Kidney glomerular epithelial cell (primary cell): ENCODE data around the gene ULK4.

Experiments used
- DNase-seq: peaks from one replicate; lab custom pipeline; 2025; lab: John Stamatoyannopoulos, UW

Gene ULK4

DNA sequence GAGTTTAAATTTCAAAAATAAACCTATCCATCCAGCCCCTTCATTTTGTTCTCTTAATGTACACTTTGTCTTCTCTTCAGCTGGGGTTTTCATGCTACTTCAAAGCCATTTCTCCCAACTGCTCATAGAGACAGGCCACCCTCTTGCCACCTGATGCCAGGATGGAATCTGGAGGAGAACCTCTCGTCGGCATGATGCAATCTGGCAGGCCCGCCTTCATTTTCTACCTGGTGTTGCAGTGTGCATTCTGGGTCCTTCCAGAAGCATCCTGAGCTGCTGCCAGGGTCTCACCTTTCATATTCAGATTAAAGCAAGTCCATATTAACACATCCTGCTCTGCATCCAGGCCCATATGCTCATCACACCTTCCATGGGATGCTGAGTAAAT, 701.8 kb downstream of the ULK4 start:
- no peak for DNase-seq

DNA sequence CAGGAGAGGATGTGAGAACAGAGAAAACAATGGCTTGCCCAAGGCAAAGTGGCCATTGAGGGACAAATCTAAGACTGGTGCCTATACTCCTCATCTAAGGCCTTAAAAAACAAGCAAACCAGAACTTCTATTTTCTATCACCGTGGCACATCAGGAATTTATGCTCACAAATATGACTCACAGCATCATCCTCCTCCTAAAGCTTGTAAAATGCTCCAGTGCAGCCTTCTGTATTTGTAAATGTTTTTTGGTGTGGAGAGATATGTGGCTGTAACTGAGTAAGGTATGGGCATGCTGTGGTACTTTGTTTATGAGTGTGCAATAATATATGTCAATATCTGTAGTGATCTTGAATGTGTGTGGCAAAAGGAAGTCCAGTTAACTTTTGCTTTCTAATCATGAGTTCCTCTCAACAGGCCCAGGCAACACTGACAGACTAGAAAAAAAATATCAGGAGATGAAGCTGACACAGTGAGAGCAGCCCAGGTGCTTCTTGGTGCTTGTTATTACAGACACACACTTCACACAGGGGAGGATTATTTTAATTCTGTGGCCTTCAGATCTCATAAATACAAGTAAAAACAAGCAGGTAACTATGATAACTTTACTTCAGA, 702.3 kb downstream of the ULK4 start:
- peak; percentile 37 for DNase-seq

GRCh38 chr3:41258239-41258800, 703.6 kb downstream of the ULK4 start:
- DNase-seq = no peak

DNA sequence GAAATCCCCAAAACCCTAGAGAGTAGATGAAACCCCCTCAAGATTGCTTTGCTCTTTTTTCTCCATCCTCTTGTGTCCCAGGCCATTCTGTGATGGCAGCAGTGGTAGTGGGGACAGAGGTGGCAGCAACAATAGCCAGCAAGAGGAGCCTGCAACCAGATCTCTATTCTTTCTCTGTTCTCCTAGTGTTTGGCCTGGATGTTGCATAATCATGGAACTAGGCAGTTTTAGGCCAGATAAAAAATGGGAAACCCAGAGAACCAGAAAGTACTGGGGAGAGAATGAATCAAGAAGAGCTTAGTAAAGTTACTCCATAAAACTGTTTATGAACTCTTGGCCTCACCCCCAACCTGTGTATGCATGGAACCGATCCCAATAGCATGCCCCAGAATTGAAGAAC, 710.3 kb downstream of the ULK4 start:
- DNase-seq = no peak

DNA sequence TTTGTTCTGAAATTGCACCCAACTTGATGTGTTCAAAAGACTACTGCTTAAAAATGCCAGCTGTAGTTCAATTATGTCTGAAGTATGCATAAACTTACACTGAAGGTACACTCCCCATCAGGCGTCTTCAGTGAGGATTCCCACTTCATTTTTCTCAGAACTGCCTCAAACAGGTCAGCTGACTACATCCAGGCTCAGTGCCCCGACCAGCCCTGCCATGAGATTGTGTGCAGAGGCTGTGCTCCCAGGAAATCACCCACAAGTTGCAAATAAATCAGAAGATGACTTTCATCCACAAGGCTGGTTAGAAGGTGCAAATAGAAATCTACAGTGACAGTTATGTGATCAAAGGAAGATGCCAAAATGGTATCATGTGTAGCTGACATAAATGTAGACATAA, 711.1 kb downstream of the ULK4 start:
- DNase-seq = no peak

- no peak for DNase-seq
Measured at GRCh38 chr3:41249318-41249717, 712.6 kb downstream of the ULK4 start.

GRCh38 chr3:41248525-41248924, 713.4 kb downstream of the ULK4 start:
- DNase-seq = no peak

DNA sequence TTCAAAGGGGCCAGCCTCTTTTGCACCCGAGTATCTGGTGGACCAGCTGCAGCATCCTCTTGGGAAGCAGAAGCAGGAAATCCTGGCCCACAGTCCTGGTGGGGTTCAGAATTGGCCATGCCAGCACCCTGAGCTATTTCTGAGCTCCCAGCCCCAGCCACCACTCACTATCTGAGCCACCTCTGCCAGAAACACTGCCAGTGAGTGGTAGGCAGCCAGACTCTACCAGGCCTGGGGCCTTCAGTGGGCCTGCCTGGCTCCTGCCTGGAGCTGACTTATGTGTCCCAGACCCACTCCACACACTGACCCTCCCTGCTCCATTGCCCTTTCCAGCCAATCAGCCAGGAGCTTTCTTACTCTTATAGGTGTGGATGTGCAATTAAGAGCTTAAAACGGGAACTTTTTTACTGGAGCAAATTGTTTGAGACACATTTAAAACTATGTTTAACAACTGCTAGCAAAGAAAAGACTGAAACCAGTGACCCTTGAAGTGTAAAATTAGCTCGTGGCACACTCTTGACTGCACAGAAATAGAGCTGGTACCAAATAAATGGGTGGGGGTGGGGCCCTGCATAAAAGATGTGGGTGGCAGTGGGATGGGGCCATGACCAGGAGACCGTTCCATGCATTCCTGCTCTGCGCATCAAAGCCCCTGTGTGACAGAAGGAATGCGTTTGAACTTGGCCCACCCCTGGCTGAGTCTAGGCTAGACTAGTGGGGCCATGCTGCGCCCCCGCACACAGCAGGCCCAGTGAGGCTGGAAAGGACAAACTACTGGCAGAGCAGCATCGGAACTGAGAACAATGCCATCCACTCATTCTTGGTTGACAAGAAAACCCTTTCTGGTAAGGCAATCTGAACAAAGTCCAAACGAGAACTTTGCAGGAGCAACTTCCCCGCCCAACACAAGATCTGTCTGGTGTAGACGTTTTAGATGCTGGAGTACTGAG, 714.6 kb downstream of the ULK4 start:
- no peak for DNase-seq

- DNase-seq = no peak
Measured at GRCh38 chr3:41244620-41245336, 717.1 kb downstream of the ULK4 start.

DNA sequence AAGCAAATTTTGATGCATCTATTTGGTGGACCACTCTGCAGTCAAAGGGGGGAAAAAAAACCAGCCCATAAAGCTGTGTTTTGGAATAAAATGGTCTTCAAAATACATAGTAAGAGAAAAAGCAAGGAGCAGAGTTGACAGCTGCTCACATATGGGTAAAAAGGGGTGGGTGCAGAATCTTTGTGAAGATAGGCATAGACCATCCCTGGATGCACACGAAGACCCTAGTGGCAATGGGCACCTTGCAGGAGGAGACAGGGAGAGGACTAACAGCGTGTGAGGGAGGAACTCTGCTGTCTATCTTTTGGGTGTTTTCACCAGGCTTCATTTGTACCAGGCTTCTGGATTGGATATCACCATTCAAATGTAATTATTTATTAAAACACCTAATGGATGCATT, 718.7 kb downstream of the ULK4 start:
- no peak for DNase-seq

DNA sequence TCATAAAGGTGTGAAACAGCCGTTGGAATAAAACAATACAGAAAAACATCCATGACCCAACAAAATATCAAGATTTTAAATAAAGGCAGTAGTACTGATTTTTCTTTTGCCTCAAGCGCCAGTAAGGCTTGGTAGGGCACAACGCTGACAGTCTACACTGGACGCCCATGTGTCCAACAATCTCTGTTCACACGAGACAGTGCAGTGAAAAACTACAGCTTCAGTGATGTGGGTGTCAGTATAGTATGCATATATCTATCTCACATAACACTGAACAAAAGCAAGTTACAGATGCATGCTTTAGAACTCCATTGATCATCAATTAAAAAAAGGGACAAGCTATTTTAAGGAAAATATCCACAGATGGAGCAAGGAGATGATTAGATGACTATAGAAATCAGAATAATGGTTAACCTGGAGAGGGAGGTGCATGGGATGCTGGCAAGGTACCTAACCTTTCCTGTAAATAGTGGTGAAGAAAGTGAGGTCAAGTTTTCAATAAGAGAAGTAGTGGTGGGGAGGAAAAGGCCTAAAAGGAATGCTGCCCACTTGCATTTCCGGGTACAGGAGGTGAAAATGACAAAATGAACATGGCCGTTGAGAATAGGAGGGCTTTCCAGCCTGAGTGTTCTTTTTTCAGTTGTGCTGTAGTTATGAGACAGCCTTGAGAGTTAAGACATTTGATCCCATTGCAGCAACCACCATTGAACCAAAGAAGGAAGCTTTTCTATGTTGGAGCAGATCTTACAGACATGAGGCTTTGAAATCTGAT, 719.9 kb downstream of the ULK4 start:
- DNase-seq = no peak

- no peak for DNase-seq
Measured at GRCh38 chr3:41241161-41241560, 720.7 kb downstream of the ULK4 start.

DNA sequence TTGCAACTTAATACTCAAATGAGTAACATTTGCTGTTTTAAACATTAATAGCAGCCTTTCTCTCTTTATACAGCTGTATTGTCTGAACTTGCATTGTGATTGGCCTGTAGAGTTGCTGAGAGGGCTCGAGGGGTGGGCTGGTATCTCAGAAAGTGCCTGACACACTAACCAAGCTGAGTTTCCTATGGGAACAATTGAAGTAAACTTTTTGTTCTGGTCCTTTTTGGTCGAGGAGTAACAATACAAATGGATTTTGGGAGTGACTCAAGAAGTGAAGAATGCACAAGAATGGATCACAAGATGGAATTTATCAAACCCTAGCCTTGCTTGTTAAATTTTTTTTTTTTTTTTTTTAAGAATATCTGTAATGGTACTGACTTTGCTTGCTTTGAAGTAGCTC, 722.3 kb downstream of the ULK4 start:
- DNase-seq = no peak

- DNase-seq = no peak
Measured at GRCh38 chr3:41237907-41238306, 724.0 kb downstream of the ULK4 start.

GRCh38 chr3:41236228-41236627, 725.7 kb downstream of the ULK4 start:
- no peak for DNase-seq

DNA sequence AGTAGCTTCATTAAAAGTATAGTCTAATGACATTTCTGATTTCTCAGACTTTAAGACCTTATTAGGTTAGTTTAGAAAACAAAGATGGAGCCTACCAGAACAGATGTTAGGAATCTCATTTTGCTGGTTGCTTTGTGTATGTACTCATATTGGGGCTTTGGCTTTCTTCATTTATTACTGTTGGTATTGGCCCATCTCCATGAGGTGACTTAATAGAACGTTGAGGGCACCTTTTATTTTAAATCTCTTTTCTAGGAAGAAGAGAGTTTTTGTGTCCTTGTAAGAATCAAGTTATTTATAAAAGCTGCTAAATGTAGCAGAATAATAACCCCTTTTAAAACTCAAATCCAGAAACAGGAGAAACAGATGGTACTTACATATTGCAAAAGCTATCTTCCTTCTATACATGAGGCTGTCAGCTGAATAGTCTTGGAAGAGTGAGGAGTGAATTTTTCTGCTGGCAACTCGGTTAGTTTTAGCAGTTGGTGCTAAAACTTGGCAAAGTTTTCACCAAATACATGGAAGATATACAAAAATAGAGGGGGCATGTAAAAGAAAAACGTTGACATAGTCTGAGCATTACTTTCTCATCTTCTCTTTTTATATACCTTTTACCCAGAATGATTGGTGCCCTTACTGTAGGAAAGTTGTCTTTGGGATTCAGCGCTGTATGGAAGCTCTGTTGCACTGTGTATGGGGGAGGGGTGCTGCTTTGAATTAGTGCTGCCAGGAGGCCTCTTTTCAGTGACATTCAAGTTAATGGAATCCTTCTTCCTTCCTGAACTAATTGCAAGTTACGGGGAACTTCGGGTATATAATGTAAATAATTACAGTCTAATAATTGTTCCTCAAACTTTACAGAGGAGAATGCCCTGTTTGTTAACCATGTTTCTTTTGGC, 726.8 kb downstream of the ULK4 start:
- no peak for DNase-seq

GRCh38 chr3:41224120-41224806, 737.6 kb downstream of the ULK4 start:
- DNase-seq = peak; percentile 75

- no peak for DNase-seq
Measured at GRCh38 chr3:41223691-41224090, 738.2 kb downstream of the ULK4 start.

GRCh38 chr3:41223078-41223477, 738.8 kb downstream of the ULK4 start:
- DNase-seq = no peak

DNA sequence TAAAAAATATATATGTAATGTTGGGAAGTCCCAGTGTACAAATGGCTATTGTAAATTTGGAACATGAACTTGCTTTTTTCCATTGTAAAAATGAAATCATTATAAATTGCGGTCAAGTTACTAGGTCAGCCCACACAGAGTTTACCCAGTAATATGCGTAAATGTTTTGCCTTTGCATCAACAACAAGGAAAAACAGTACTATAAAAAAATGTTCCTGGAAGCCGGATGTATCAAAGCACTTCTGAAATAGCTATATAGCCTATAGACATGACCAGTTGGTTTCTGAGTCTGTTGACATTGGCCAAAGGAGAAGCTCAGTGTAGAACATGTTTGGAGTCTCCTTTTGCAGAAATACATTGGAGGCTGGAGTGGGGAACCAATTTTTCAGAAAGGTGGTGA, 739.4 kb downstream of the ULK4 start:
- no peak for DNase-seq
